Activated T-cell treated with anti-CD3 and anti-CD28 coated beads, Interleukin-2, amount 50 U/mL, for 24 hours (primary cell): Measurements from ENCODE around the gene TRAF7.
"Not testable (repeated sequence)": the region's sequence is repeated elsewhere in the genome, so short reads cannot be mapped to it uniquely, and the experiment has no call there.

Experiments used
- DNase-seq: peaks from one replicate; pipeline ENCODE4 v3.0.0-alpha.2; 2020
- H3K27ac Mint-ChIP-seq: 2 replicates; pipeline ENCODE4 v1.8.0; 2020; ENCODE audit warnings: mild to moderate bottlenecking, mixed read lengths
- H3K27me3 Mint-ChIP-seq: 2 replicates; pipeline ENCODE4 v1.8.0; 2020; ENCODE audit warnings: mixed read lengths
- H3K36me3 Mint-ChIP-seq: 2 replicates; pipeline ENCODE4 v1.8.0; 2020; ENCODE audit warnings: low read depth, mixed read lengths
- H3K4me1 Mint-ChIP-seq: 2 replicates; pipeline ENCODE4 v1.8.0; 2020; ENCODE audit warnings: low read depth, mixed read lengths
- H3K4me3 Mint-ChIP-seq: 2 replicates; pipeline ENCODE4 v1.8.0; 2020; ENCODE audit warnings: mild to moderate bottlenecking, moderate library complexity, mixed read lengths
- H3K9me3 Mint-ChIP-seq: 2 replicates; pipeline ENCODE4 v1.8.0; 2020; ENCODE audit warnings: mixed read lengths

TRAF7 gene

GRCh38 chr16:2115591-2115973 is 40.0 kb upstream of the TRAF7 start:
- H3K4me3 Mint-ChIP-seq, result no peak overlapping the region
- DNase-seq, result no peak
- peaks cover 3% of the 10 kb centered on the region for H3K4me1 Mint-ChIP-seq
- H3K36me3 Mint-ChIP-seq, result peaks cover 17% of the 10 kb centered on the region
- H3K27ac Mint-ChIP-seq, result no peak overlapping the region
- no peaks in the 10 kb centered on the region for H3K27me3 Mint-ChIP-seq
- H3K9me3 Mint-ChIP-seq, result no peaks in the 10 kb centered on the region

- H3K27me3 Mint-ChIP-seq, H3K9me3 Mint-ChIP-seq, H3K4me1 Mint-ChIP-seq, H3K4me3 Mint-ChIP-seq, H3K27ac Mint-ChIP-seq, DNase-seq: not testable (repeated sequence)
- peaks cover 12% of the 10 kb centered on the region for H3K36me3 Mint-ChIP-seq
Observed at GRCh38 chr16:2116428-2116827, 39.2 kb upstream of the TRAF7 start.

- H3K36me3 Mint-ChIP-seq, result peaks cover 12% of the 10 kb centered on the region
Observed at GRCh38 chr16:2117341-2117740, 38.2 kb upstream of the TRAF7 start.

GRCh38 chr16:2117960-2118722 is 37.4 kb upstream of the TRAF7 start:
- not testable (repeated sequence) for H3K9me3 Mint-ChIP-seq, DNase-seq, H3K4me3 Mint-ChIP-seq, H3K36me3 Mint-ChIP-seq, H3K27ac Mint-ChIP-seq, H3K27me3 Mint-ChIP-seq, H3K4me1 Mint-ChIP-seq

More at GRCh38 chr16:2117341-2117740, 38.2 kb upstream of the TRAF7 start:
- not testable (repeated sequence) for H3K27me3 Mint-ChIP-seq, H3K4me3 Mint-ChIP-seq, H3K9me3 Mint-ChIP-seq, H3K4me1 Mint-ChIP-seq, DNase-seq, H3K27ac Mint-ChIP-seq

GRCh38 chr16:2121325-2121724 is 34.3 kb upstream of the TRAF7 start:
- H3K4me1 Mint-ChIP-seq, result peaks cover 16% of the 10 kb centered on the region
- H3K9me3 Mint-ChIP-seq, H3K36me3 Mint-ChIP-seq, H3K27me3 Mint-ChIP-seq, H3K4me3 Mint-ChIP-seq, DNase-seq: not testable (repeated sequence)
- peak overlapping the region; percentile 66 for H3K27ac Mint-ChIP-seq

- Mint-ChIP-seq H3K36me3 (no peaks in the 10 kb centered on the region), H3K4me3 (no peak overlapping the region), H3K27me3 (no peaks in the 10 kb centered on the region), H3K27ac (no peak overlapping the region), H3K4me1 (peaks cover 19% of the 10 kb centered on the region), H3K9me3 (no peaks in the 10 kb centered on the region)
- no peak for DNase-seq
Observed at GRCh38 chr16:2121853-2122252, 33.7 kb upstream of the TRAF7 start.

GRCh38 chr16:2122429-2122828 is 33.2 kb upstream of the TRAF7 start:
- Mint-ChIP-seq H3K36me3 (no peaks in the 10 kb centered on the region), H3K4me1 (peaks cover 24% of the 10 kb centered on the region), H3K27me3 (no peaks in the 10 kb centered on the region), H3K4me3 (no peak overlapping the region), H3K27ac (no peak overlapping the region), H3K9me3 (no peaks in the 10 kb centered on the region)
- no peak for DNase-seq

GRCh38 chr16:2122934-2123683 is 32.5 kb upstream of the TRAF7 start:
- peaks cover 24% of the 10 kb centered on the region for H3K4me1 Mint-ChIP-seq
- not testable (repeated sequence) for H3K27ac Mint-ChIP-seq, H3K27me3 Mint-ChIP-seq

GRCh38 chr16:2123706-2124376 is 31.7 kb upstream of the TRAF7 start:
- DNase-seq, H3K36me3 Mint-ChIP-seq, H3K9me3 Mint-ChIP-seq, H3K27ac Mint-ChIP-seq, H3K4me3 Mint-ChIP-seq, H3K27me3 Mint-ChIP-seq: not testable (repeated sequence)
- H3K4me1 Mint-ChIP-seq, result peaks cover 29% of the 10 kb centered on the region

More at GRCh38 chr16:2122934-2123683, 32.5 kb upstream of the TRAF7 start:
- not testable (repeated sequence) for H3K4me3 Mint-ChIP-seq, H3K36me3 Mint-ChIP-seq, DNase-seq, H3K9me3 Mint-ChIP-seq

- H3K27ac Mint-ChIP-seq, H3K9me3 Mint-ChIP-seq, H3K4me3 Mint-ChIP-seq, H3K36me3 Mint-ChIP-seq, H3K27me3 Mint-ChIP-seq, DNase-seq: not testable (repeated sequence)
- H3K4me1 Mint-ChIP-seq, result peaks cover 29% of the 10 kb centered on the region
Observed at GRCh38 chr16:2124377-2124693, 31.2 kb upstream of the TRAF7 start.

GRCh38 chr16:2124694-2125444 is 30.7 kb upstream of the TRAF7 start:
- H3K4me3 Mint-ChIP-seq, DNase-seq, H3K36me3 Mint-ChIP-seq, H3K27ac Mint-ChIP-seq, H3K9me3 Mint-ChIP-seq, H3K27me3 Mint-ChIP-seq: not testable (repeated sequence)
- H3K4me1 Mint-ChIP-seq, result peaks cover 29% of the 10 kb centered on the region

- H3K27me3 Mint-ChIP-seq, H3K36me3 Mint-ChIP-seq, H3K4me3 Mint-ChIP-seq, H3K9me3 Mint-ChIP-seq, DNase-seq, H3K27ac Mint-ChIP-seq: not testable (repeated sequence)
- peaks cover 26% of the 10 kb centered on the region for H3K4me1 Mint-ChIP-seq
Observed at GRCh38 chr16:2125609-2126008, 30.0 kb upstream of the TRAF7 start.

- DNase-seq, H3K36me3 Mint-ChIP-seq, H3K9me3 Mint-ChIP-seq, H3K27me3 Mint-ChIP-seq, H3K4me3 Mint-ChIP-seq, H3K27ac Mint-ChIP-seq: not testable (repeated sequence)
- peaks cover 28% of the 10 kb centered on the region for H3K4me1 Mint-ChIP-seq
Observed at GRCh38 chr16:2126161-2126743, 29.3 kb upstream of the TRAF7 start.

- H3K4me3 Mint-ChIP-seq, H3K9me3 Mint-ChIP-seq, H3K36me3 Mint-ChIP-seq, H3K27me3 Mint-ChIP-seq, DNase-seq: not testable (repeated sequence)
- H3K27ac Mint-ChIP-seq, result peak overlapping the region; percentile 37
- peaks cover 27% of the 10 kb centered on the region for H3K4me1 Mint-ChIP-seq
Observed at GRCh38 chr16:2126928-2127556, 28.5 kb upstream of the TRAF7 start.
